NCI-H1694 treated with DMSO at 0.1 percent for 48 hours (cell line): ENCODE results near the gene DYNLRB1.
"Not testable (repeated sequence)": the region's sequence is repeated elsewhere in the genome, so short reads cannot be mapped to it uniquely, and the experiment has no call there.

Source experiments
- DNase-seq: peaks from one replicate; lab custom pipeline; 2025; lab: John Stamatoyannopoulos, UW

The DYNLRB1 gene

DNA sequence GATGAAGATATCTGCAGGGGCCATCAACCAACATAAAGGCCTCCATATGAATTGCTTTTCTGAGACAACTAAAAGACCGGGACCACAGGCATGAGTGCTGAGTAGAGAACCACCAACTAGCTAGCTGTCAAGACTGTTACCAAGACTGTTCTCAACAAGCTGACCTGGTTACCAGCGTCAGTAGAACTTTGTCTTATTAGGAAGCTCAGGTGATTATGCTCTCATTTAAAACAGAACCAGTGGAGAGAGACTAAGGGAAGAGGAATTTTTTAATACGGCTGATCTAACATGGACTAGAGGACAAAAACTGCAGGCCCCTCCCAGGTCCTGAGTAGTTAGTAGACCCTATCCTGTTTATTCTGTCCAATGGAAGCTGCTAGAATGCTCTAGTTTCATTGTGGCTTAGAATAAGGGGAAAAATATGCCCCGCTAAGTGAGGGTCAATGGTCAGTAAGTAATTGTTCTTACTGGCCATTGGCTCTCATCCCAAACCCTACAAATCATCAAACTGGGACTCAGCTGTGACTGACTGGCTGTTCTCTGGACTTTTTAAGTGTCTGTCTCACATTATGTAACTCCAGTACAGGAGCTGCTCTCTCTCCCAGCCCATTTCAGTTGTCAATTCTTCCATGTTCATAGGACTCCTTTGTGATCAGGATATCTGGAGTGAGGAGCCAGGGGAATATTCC, 3.8 kb upstream of the DYNLRB1 start:
- DNase-seq, result no peak

DNA sequence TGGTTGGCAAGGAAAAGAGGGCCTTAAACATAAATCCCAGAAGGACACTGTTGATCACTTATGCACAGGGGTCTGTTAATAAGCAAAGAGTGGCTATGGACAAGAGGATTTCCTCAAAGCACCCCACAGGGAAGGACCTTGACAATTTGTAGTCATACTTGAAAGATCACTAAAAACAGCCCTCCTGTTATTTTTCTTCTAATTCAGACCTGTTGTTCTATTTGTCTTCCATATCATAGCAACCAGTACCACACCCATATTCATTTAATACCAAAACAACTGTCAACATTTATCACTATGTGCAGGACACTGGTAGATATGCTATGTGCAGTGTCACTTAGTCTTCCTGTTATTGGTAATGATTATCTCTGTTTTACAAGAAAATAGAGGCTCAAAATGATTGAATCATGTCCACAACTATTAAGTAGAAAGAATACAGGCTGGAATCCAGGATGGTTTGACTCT, 3.2 kb upstream of the DYNLRB1 start:
- DNase-seq, result no peak

DNA sequence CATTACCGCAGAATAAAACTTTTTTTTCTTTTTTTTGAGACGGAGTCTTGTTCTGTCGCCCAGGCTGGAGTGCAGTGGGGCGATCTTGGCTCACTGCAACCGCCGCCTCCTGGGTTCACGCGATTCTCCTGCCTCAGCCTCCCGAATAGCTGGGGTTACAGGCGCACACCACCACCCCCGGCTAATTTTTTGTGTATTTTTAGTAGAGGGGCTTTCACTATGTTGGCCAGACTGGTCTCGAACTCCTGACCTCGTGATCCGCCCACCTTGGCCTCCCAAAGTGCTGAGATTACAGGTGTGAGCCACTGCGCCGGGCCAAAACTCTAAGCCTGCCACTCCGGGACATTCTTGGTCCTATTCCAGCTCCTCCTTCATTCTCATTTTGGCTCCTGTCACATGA, 2.2 kb upstream of the DYNLRB1 start:
- DNase-seq, result not testable (repeated sequence)

DNA sequence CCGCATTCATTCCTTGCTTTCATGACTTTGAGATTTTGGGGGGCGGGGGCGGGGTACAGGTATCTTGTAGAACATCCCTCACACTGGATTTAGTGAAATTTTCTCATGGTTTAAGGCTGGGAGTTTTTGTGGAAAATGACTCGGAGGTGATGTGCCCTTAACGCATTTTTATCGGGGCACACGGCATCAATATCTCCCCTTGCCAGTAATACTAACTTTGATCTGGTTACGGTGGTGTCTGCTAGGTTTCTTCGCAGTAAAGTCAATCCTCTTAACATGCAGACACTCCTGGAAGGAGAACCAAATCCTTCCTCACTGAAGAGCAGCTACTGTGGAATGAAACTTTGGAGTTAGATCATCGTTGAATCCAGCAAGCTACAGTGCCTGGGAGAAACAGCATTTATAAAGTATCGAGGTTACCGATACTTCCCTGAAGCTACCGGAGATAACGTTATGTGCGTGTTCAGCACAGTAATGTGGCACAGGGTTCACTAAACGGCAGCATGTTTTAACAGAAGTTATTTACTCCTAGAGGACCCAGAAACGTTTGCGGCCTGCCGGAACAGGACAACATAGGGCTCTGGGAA, 1.2 kb upstream of the DYNLRB1 start:
- no peak for DNase-seq

DNA sequence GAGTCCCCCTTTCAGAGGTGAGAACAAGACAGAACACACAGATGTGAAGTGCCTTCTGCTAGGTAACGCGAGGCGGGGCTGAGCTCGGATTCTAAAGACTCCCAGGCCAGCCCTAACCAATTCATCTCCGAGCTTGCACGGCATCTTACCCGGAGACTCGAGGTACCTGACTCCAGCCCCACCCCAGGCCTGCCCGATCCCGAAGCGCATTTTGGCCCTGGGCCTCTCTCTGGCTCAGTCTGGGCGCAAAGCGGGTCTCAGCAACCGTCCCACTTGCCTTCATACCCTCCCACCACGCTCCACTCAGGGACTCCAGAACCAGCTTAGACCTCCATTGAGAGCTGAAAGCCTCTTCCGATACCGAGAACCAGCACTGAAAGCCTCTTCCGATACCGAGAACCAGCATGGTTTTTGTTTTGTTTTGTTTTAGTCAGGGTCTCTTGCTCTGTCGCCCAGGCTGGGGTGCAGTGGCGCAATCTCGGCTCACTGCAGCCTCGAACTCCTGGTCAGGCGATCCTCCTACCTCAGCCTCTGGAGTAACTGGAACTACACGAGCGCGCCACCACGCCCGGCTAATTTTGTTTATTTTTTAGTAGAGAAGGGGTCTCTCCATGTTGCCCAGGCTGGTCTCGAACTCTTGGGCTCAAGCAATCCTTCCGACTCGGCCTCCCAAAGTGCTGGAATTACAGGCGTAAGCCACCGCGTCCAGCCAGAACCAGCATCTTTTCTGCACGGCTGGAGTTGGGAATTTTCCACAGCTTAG, 557 bp upstream of the DYNLRB1 start:
- DNase-seq, result peak; percentile 38

DNA sequence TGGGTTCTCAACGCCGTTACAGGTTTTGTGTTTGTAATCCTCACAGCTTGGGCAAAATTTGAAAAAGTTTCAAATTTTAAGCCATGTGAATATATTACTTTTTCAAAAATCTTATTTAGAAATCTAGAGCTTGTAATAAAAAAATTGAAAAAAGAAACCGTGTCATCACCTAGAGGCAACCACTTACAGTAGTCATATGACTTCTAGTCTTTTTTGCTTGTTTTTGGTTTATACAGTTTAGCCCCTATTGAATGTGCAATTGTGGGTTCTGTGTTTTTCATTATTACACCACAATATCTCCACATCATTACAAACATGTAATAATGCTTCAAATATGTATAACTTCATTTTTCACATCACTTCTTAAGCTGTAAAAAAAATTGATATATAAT, 888 bp downstream of the DYNLRB1 start:
- no peak for DNase-seq

DNA sequence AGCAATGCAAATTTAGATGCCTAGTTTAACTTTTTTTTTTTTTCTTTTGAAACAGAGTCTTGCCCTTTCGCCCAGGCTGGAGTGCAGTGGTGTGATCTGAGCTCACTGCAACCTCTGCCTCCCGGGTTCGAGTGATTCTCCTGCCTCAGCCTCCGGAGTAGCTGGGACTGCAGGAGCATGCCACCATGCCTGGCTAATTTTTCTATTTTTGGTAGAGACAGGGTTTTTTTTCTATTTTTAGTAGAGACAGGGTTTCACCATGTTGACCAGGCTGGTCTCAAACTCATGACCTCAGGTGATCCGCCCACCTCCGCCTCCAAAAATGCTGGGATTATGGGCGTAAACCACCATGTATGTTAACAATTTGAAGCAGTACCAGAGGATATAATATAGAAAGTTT, 2.6 kb downstream of the DYNLRB1 start:
- DNase-seq, result not testable (repeated sequence)

DNA sequence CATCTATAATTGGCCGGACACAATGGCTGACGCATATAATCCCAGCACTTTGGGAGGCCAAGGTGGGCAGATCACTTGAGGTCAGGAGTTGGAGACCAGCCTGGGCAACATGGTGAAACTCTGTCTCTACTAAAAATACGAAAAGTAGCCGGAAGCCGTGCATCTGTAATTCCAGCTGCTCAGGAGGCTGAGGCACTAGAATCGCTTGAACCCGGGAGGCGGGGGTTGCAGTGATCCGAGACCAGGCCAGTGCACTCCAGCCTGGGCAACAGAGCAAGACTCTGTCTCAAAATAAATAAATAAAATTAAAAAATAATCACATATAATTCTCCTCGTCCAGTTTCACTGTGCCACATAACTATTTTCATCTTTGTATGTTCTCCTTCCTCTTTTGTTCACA, 3.6 kb downstream of the DYNLRB1 start:
- not testable (repeated sequence) for DNase-seq

DNA sequence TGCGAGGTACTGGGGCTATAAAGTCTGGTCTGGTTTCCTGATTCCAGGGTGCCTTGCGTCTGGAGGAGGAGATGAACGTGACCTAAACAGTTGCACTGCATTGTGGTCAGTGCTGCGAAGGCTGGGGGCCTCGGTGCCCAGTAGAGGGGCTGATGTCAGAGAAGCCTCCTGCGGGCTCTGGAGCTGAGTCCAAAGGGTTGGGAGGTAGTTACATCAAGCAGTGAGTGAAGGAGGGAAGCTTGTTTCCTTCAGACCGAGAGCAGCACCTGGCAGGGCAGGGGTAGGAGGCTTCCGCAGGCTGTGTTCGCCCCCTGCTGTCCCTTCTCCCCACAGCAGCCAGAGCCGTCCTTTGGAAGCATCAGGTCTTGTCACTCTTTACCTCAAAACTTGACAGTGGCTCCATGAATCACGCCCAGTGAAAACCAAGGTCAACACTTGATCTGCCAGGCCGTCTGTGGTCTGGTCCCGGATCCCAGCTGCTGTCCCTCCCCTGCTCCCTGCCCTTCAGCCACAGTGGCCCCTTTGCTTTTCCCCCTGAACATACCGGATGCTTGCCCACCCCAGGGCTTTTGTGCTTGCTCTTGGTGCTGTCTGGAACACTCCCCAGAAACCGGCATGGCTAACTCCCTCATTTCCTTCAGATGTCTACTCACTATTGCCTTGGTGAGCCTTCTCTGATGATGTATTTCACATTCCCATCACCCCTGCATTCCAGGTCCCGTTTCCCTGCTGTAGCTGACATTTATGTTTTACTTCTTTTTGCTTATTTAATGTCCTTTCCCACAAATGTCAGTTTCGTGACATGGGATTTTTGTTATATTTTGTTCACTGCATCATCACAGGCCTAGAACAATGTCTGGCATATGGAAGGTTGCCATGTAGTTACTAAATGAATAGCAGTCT, 7.0 kb downstream of the DYNLRB1 start:
- DNase-seq, result no peak

DNA sequence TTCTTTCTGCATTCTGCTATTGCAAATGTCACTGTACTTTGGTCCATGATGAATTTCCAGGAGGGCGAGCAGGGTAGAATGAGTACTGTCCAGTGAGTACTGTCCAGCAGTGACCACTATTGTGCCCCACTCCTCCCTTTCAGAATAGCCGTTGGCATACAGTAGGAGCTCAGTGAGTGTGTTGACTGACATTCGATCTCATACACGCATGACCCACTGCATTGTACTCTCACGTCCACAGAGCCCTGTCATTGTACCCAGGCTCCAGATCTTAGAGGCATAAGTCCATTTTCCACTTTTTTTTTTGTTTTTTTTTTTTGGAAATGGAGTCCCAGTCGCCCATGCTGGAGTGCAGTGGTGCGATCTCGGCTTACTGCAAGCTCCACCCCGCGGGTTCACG, 8.2 kb downstream of the DYNLRB1 start:
- DNase-seq, result no peak

DNA sequence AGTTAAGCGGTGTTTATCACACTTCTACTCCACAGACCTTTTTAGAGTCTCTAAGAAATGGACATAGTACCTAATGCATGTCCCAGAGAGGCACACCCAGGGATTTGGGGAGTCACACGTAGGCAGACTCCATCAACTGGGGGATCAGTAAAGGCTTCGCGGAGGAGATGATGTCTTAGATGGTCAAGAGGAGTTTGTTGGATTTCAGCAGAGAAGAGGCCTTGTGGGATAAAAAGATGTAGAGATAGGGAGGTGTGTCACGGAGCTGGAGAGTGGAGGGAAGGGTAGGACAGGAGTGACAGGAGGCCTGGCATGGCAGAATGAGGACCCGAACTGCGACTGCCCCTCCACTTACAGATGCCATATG, 9.1 kb downstream of the DYNLRB1 start:
- DNase-seq, result no peak

DNA sequence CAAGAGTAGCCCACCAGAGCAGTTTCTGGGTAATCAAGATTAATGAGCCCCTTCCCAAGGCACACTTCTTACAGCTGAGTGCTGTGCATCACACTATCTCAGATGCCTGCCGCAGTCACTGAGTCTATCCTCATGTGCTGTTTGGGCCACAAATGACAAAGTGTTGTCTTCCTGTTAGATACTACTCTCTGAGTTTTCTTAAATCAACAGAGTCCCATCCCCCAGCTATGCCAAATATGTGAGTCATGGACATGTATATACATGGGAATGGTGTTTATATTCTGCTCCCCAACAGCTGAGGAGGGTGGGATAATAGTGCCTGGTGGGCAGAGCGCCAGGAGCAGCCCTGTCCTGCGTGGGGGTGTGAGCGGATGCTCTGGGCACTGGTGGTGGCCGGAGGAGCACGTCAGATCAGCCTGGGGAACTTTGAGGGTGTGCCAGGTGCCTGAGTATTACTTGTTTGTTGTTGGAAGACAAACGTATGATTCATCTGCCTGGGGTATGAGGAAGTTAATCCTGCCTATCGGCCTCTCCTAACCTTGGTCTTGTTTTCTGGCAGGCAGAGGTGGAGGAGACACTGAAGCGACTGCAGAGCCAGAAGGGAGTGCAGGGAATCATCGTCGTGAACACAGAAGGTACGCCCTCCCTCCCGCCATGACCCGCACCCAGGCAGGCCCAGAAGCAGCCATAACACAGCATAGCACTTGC, 9.6 kb downstream of the DYNLRB1 start:
- DNase-seq, result no peak

DNA sequence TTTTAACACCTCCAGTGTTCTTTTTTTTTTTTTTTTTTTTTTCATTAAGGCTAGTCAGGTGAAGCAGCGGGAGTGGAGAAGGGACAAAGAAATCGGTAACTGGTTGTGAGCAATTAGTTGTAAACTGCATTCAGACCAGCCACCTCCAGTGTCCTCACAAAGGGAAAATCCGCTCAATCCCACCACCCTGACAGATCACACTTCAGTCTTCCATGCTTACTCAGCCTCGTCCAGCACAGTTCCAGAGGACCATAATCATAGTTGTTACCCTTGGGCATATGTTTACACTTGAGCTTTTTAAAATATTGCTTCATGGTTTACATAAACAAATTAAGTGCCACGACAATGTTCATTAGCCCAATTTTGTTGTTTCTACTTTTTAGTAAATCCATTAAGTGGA, 10.2 kb downstream of the DYNLRB1 start:
- DNase-seq, result no peak

DNA sequence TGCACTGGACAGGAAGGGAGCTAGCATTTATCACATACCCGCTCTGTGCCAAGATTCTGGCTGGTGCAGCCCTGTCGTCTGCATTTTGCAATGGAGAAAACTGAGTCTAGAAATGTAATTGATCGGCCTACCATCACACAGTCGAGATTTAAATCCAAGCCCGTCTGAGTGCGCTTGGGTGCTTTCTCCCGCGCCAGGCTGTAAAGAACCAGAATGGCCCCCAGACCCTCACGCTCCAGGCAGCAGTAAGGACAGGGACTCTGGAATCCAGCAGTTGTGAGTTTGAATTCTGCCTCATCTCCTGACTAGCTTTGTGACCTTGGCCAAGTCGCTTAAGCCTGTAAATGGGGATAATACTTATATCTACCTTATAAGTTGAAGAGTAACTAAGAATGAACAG, 10.8 kb downstream of the DYNLRB1 start:
- no peak for DNase-seq

DNA sequence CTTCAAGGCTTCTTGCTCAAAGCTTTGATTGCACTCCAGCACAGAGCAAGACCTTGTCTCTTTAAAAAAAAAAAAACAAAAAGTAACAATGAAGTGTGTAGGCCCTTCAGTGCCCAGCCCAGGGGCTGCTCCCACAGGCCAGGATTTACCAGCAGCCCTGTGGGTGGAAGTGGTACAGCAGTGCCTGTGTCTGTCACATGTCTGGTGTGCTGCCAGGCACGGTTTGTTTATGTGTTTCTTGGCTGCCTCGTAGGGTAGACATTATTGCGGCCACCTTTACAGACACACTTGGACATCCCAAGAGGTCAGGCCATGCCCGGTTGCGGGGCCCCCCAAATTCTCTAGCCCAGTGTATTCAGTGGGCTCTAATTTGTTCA, 12.7 kb downstream of the DYNLRB1 start:
- DNase-seq, result no peak

DNA sequence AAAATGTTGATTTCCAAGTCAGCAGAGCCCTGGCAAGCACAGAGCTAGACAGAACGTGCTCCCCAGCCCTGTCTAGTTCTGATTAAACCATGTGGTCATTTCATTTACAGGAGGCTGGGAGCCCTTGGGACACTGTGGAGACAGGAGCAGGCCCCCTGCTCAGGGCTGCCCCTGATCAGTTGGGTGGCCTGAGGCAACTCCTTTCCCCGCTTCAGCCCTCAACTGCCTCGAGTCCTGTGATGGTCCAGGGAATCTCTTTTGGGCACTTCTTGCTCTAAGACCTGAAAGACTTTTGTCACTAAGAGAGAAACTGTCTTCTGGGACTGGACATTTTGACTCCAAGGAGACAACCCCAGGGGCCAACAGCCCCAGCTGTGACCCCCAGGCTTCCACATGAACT, 13.5 kb downstream of the DYNLRB1 start:
- DNase-seq, result no peak

DNA sequence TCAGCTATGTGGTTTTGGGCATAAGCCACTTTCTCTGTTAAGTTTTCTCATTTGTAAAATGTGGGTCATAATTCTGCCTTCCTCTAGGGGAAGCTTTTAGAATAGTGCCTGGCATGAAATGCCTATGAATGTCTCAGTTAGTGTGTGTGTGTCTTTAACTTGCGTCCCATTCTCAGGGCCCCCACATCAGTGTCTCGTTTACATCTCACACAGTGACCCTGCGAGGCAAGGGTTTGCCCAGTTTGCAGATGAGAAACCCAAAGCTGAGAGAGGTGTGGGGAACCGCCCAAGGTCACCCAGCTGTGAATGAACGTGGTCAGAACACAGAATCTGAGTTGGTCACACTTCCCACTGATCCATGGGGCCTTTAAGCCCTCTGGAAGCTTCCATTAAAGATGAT, 14.1 kb downstream of the DYNLRB1 start:
- no peak for DNase-seq

DNA sequence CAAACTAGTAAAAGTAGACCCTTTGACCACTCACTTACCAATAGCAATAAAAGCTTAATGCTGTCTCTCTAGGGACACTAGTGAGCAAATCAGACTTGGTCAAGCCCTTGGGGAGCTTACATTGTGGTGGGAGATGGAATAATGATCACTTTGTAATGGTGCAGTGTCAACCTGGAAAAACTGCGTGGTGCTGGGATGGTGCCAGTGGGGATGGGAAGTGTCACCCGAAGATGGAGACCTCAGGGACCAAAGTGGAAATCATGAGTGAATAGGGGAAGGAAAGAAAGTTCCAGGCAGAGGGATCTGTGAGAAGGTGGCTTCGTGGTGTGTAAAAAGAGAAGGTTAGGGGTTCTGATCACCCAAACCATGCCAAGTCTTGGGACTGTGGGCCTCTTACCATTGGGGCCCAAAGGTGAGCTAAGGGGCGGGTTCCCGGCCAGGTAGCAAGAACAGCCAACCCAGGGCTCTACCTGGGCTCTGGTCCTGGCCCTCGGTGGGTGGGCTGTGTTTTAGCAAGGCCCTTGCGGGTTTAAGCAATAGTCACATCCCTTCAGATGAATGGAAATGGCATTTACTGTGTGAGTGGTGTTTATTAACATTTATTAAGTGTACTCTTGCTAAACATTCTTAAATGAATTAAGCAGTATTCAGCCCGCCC, 15.5 kb downstream of the DYNLRB1 start:
- DNase-seq, result no peak

DNA sequence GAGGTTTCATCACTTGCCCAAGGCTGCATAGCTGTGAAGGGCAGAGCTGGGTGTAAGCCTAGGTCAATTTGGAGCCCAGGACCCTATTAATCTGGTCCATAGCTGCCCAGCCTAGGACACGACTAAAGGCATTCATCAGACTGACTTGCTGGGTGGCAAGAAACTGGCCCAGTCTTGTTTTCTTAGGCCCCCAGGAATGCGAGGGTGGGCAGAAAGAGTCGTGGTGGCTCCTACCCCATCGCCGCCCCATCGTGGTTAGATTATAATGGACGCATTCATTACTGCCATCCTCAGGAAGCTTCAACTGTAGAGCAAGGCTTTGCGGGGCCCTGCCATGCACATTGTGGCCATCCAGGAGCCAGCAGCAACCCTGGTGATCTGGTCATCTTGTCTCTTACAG, 16.1 kb downstream of the DYNLRB1 start:
- DNase-seq, result no peak

DNA sequence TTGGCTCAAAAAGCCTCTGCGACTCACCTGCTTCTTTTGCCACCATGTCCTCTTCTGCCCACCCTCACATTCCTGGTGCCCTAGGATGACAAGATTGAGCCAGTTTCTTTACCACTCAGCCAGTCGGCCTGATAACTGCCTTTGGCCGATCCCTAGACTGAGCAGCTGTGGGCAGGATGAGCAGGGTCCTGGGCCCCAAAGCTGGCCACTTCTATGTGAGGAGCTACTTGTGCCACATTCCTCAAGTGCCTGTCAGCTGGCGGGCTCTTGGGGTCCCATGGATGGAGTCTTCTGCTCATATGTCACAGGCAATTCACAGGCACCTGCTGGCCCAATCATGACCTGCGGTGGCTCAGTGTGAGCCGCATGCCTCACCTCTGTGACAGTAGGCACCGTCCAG, 16.5 kb downstream of the DYNLRB1 start:
- no peak for DNase-seq
